Measurements from ENCODE around the gene RIMBP3B.
"Not testable (repeated sequence)": the region's sequence is repeated elsewhere in the genome, so short reads cannot be mapped to it uniquely, and the experiment has no call there.

Gene RIMBP3B, protein sequence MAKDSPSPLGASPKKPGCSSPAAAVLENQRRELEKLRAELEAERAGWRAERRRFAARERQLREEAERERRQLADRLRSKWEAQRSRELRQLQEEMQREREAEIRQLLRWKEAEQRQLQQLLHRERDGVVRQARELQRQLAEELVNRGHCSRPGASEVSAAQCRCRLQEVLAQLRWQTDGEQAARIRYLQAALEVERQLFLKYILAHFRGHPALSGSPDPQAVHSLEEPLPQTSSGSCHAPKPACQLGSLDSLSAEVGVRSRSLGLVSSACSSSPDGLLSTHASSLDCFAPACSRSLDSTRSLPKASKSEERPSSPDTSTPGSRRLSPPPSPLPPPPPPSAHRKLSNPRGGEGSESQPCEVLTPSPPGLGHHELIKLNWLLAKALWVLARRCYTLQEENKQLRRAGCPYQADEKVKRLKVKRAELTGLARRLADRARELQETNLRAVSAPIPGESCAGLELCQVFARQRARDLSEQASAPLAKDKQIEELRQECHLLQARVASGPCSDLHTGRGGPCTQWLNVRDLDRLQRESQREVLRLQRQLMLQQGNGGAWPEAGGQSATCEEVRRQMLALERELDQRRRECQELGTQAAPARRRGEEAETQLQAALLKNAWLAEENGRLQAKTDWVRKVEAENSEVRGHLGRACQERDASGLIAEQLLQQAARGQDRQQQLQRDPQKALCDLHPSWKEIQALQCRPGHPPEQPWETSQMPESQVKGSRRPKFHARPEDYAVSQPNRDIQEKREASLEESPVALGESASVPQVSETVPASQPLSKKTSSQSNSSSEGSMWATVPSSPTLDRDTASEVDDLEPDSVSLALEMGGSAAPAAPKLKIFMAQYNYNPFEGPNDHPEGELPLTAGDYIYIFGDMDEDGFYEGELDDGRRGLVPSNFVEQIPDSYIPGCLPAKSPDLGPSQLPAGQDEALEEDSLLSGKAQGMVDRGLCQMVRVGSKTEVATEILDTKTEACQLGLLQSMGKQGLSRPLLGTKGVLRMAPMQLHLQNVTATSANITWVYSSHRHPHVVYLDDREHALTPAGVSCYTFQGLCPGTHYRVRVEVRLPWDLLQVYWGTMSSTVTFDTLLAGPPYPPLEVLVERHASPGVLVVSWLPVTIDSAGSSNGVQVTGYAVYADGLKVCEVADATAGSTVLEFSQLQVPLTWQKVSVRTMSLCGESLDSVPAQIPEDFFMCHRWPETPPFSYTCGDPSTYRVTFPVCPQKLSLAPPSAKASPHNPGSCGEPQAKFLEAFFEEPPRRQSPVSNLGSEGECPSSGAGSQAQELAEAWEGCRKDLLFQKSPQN (N-terminal part only)

GRCh38 chr22:21383701-21384467 lies at the start of gene RIMBP3B:
RIMBP3B (plus strand) TSS chr22:21383751; CDS start chr22:21383859, 108 bp downstream.
- DNase-seq (ENCODE audit: low spot score), result not testable (repeated sequence)

GRCh38 chr22:21357527-21357926 lies 26.0 kb upstream of the RIMBP3B start:
- not testable (repeated sequence) for DNase-seq (ENCODE audit: low spot score)

GRCh38 chr22:21360525-21360924 lies 23.0 kb upstream of the RIMBP3B start:
- not testable (repeated sequence) for DNase-seq (ENCODE audit: low spot score)

- DNase-seq (ENCODE audit: low spot score), result not testable (repeated sequence)
Observed at GRCh38 chr22:21362473-21362872, 21.1 kb upstream of the RIMBP3B start.

DNA sequence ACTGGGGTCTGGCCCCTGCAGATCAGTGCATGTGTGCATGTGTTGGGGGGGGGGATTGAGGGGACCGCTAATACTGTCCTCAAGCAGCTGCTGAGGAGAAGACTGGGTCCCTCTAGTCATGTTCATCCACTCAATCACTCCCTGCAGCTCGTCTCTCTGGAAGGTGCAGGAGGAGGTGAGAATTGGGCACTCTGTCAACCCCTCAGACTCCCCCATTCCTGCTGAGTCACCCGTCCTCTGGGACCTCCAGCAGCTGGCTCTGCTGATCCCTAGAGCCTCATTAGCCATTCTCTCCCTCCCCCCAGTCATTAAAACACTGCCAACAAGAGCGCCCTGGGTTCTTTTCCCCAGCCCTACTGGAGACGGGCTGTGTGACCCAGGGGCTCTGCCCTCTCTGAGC lies 20.5 kb upstream of the RIMBP3B start:
- DNase-seq (ENCODE audit: low spot score), result not testable (repeated sequence)

DNA sequence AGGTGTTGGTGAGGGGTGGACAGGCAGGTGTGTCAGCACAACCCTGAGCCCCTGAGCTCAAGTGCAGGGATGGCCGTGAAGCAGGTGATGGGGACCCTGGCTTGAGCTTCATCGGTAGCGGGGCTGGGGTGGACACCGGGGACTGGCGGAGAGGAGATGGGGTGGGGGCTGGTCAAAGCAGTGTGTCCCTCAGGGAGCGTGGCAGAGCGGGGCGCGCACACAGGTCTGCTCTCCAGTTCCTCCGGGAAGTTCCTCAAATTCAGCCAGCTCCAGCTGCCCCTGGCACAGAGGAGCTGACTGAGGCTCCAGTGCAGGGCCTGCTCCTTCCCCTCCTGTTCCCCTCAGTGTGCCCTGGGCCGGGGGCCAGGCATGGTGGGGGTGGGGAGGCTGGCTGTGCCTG lies 19.7 kb upstream of the RIMBP3B start:
- DNase-seq (ENCODE audit: low spot score), result not testable (repeated sequence)

- not testable (repeated sequence) for DNase-seq (ENCODE audit: low spot score)
Observed at GRCh38 chr22:21364362-21364761, 19.2 kb upstream of the RIMBP3B start.

GRCh38 chr22:21365337-21365736 lies 18.2 kb upstream of the RIMBP3B start:
- not testable (repeated sequence) for DNase-seq (ENCODE audit: low spot score)

GRCh38 chr22:21368603-21369310 lies 14.8 kb upstream of the RIMBP3B start:
- not testable (repeated sequence) for DNase-seq (ENCODE audit: low spot score)

GRCh38 chr22:21375880-21376279 lies 7.7 kb upstream of the RIMBP3B start:
- DNase-seq (ENCODE audit: low spot score), result not testable (repeated sequence)

- not testable (repeated sequence) for DNase-seq (ENCODE audit: low spot score)
Observed at GRCh38 chr22:21384468-21385357, 1.2 kb downstream of the RIMBP3B start.

GRCh38 chr22:21389480-21389879 lies 5.9 kb downstream of the RIMBP3B start:
- not testable (repeated sequence) for DNase-seq (ENCODE audit: low spot score)

DNA sequence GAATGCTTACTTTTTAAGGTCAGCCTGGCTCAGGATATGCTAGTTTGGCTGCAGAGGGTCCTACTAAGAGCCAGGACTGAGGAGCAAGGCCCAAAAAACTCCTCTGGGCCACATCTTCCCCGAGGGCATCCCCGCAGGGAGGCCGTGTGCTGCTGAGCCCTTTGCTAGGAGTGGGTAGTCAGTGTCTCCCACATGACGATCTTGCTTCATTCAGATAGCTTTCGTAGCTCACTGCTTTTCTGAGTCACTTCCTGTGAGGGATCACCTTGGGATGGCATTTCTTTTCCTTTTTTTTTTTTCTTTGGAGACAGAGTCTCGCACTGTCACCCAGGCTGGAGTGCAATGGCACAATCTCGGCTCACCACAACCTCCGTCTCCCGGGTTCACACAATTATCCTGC lies 6.5 kb downstream of the RIMBP3B start:
- DNase-seq (ENCODE audit: low spot score), result not testable (repeated sequence)

GRCh38 chr22:21394613-21395012 lies 11.1 kb downstream of the RIMBP3B start:
- DNase-seq (ENCODE audit: low spot score), result not testable (repeated sequence)

DNA sequence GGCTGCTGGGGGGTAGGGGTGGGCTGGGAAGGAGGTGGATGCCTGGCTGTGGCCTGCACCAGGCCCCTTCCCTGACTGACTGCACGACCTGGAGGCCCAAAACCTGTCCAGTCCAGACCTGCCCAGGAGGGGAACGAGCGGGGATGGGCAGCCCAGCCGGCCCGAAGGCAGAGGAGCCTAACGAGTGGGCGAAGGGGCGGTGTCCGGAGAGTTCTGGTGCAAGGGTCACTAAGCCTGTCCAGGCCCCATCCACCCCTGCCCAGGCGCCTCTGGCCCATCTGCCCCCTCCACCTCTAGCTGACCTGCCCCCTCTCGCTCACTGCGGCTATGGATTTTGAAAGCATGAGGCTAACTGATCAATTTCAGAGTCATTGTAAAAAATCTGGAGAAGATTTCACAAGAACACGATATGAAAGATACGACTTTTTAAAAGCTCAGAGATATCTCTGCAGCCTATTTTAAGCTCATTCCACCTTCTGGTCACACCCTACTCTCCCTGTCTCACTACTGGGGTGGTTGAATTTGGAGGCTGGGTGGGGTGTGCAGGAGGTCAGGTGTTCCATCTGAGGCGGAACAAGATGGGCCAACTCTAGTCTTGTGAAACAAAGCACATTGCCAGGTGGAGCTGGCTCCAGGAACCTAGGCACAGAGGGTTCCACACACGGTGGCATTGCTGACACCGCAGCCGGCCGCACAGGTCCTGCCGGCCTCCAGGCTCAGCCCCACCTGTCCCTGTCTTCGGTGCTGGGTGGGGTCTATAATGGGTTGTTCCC lies 17.8 kb downstream of the RIMBP3B start:
- DNase-seq (ENCODE audit: low spot score), result not testable (repeated sequence)

GRCh38 chr22:21402763-21403314 lies 19.3 kb downstream of the RIMBP3B start:
- not testable (repeated sequence) for DNase-seq (ENCODE audit: low spot score)

DNA sequence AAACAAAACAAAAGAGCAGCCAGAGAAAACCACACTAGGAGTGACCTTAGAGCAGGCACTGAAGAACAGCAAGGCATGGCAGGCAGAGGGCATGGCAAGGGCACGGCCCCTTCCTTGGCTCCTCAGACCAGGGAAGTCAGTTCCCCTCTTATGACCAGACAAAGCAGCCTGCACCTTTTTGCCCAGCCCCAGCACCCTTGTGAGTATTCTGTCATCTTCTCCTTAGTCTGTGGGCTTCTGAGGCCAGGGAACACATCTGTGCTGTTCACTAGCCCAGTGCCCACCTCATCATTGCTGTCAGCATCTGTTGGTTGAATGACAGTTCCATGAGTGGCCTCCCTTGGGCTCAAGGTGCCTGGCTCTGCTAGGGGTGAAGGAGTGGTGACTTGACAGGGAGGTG lies 23.6 kb downstream of the RIMBP3B start:
- DNase-seq (ENCODE audit: low spot score), result not testable (repeated sequence)

GRCh38 chr22:21407792-21408191 lies 24.2 kb downstream of the RIMBP3B start:
- DNase-seq (ENCODE audit: low spot score), result not testable (repeated sequence)

All from D341Med (cell line).